HG02870 (cell line): ENCODE results near the gene RTP3.
A peak's percentile ranks its signal among the peaks of the same experiment; 100 is the strongest.

Experiments used
- ATAC-seq: cut with Tn5 transposase; IDR thresholded peaks from one replicate; pipeline ENCODE4 v1.9.1; 2021; ENCODE audit warnings: mild to moderate bottlenecking, moderate library complexity; ENCODE audit not compliant: unreplicated experiment

RTP3 gene

GRCh38 chr3:46468753-46469600 lies 28.8 kb upstream of the RTP3 start:
- no peak for ATAC-seq

GRCh38 chr3:46469680-46470357 lies 28.0 kb upstream of the RTP3 start:
- ATAC-seq: no peak

GRCh38 chr3:46470831-46471230 lies 26.9 kb upstream of the RTP3 start:
- no peak for ATAC-seq

GRCh38 chr3:46471371-46471914 lies 26.3 kb upstream of the RTP3 start:
- ATAC-seq: no peak

- no peak for ATAC-seq
Observed at GRCh38 chr3:46472736-46473135, 25.0 kb upstream of the RTP3 start.

- no peak for ATAC-seq
Observed at GRCh38 chr3:46477145-46477544, 20.6 kb upstream of the RTP3 start.

GRCh38 chr3:46477756-46478155 lies 20.0 kb upstream of the RTP3 start:
- no peak for ATAC-seq

GRCh38 chr3:46478341-46478740 lies 19.4 kb upstream of the RTP3 start:
- ATAC-seq: no peak

- no peak for ATAC-seq
Observed at GRCh38 chr3:46479021-46479420, 18.8 kb upstream of the RTP3 start.

GRCh38 chr3:46479696-46480095 lies 18.1 kb upstream of the RTP3 start:
- ATAC-seq: no peak

GRCh38 chr3:46480491-46481195 lies 17.1 kb upstream of the RTP3 start:
- ATAC-seq: no peak

GRCh38 chr3:46481636-46482035 lies 16.1 kb upstream of the RTP3 start:
- no peak for ATAC-seq

GRCh38 chr3:46482632-46483350 lies 15.0 kb upstream of the RTP3 start:
- no peak for ATAC-seq

GRCh38 chr3:46483825-46484224 lies 14.0 kb upstream of the RTP3 start:
- no peak for ATAC-seq

- no peak for ATAC-seq
Observed at GRCh38 chr3:46484388-46484787, 13.4 kb upstream of the RTP3 start.

- ATAC-seq: no peak
Observed at GRCh38 chr3:46484911-46485778, 12.6 kb upstream of the RTP3 start.

- ATAC-seq: no peak
Observed at GRCh38 chr3:46485779-46486175, 12.0 kb upstream of the RTP3 start.

- peak; percentile 88 for ATAC-seq
Observed at GRCh38 chr3:46488735-46489361, 8.9 kb upstream of the RTP3 start.

- ATAC-seq: no peak
Observed at GRCh38 chr3:46489381-46489780, 8.4 kb upstream of the RTP3 start.
